ENCODE data around the gene ACSS2.

- TF ChIP-seq POLR2A (IDR thresholded peaks at IDR 0.05) (no peak), CTCF (IDR thresholded peaks at IDR 0.05) (no peak), EP300 (IDR thresholded peaks at IDR 0.05) (no peak)
These were observed 80.5 kb downstream of the ACSS2 start for GRCh38 chr20:34956751-34957472.

Data from tibial nerve (tissue), 4 donors.